IMR-90 (cell line): Measurements from ENCODE around the gene DENND1B. TPM values are rescaled to one million over a fixed set of nuclear protein-coding genes. Genes with fewer than 3 reads are reported as not detected.

Experiments used
- ATAC-seq: fragments of 200-7000 bp; cut with Tn5 transposase; 2 replicates; pipeline ENCODE4 v1.9.1; 2020; ENCODE audit warnings: low read depth, mild to moderate bottlenecking, moderate library complexity
- BruUV-seq: library from RNA; stranded (reverse); fragments of 400-500 nt; replicated peaks from 2 replicates; lab custom pipeline; 2021; lab: Mats Ljungman, UMichigan
- CTCF ChIA-PET: fragments of 300-600 bp; formaldehyde crosslinking; extraction: SDS; loops from one replicate; lab custom pipeline; 2021; ENCODE audit warnings: antibody characterized with exemption; lab: Yijun Ruan, JAX
- POLR2A ChIA-PET: fragments of 300-600 bp; sonication (Branson Sonifier 250); formaldehyde crosslinking; loops from one replicate; lab custom pipeline; 2022; ENCODE audit warnings: antibody characterized with exemption; ENCODE audit not compliant: unreplicated experiment; lab: Charles Lee
- DNase-seq: peaks from one replicate; pipeline ENCODE4 v3.0.0; 2013
- H2AFZ ChIP-seq: replicated peaks from 2 replicates; pipeline ENCODE3; 2013; ENCODE audit warnings: low read length, mild to moderate bottlenecking; ENCODE audit not compliant: poor library complexity
- H2AK5ac ChIP-seq: 2 replicates; pipeline ENCODE4 v1.6.1; 2013; ENCODE audit warnings: low read depth, low read length, inconsistent platforms
- H2AK9ac ChIP-seq: replicated peaks from 2 replicates; pipeline ENCODE3; 2013; ENCODE audit warnings: mild to moderate bottlenecking, low read depth, low read length, moderate library complexity; ENCODE audit not compliant: poor library complexity
- H2BK120ac ChIP-seq: 2 replicates; pipeline ENCODE4 v1.6.1; 2013; ENCODE audit warnings: low read depth, low read length, inconsistent platforms
- H2BK15ac ChIP-seq: 3 replicates; pipeline ENCODE4 v1.6.1; 2013; ENCODE audit warnings: low read depth, low read length, inconsistent platforms
- H2BK20ac ChIP-seq: 2 replicates; pipeline ENCODE4 v1.6.1; 2013; ENCODE audit warnings: low read depth, mild to moderate bottlenecking, inconsistent platforms, low read length, moderate library complexity
- H2BK5ac ChIP-seq: 2 replicates; pipeline ENCODE4 v1.6.1; 2013; ENCODE audit warnings: mild to moderate bottlenecking, low read depth, low read length, inconsistent platforms; ENCODE audit not compliant: poor library complexity, severe bottlenecking
- H3K14ac ChIP-seq: replicated peaks from 2 replicates; pipeline ENCODE4 v1.6.1; 2013; ENCODE audit warnings: low read depth, low read length, inconsistent platforms
- H3K18ac ChIP-seq: 2 replicates; pipeline ENCODE4 v1.6.1; 2013; ENCODE audit warnings: low read depth, low read length, control low read depth
- H3K23ac ChIP-seq: 2 replicates; pipeline ENCODE4 v1.6.1; 2013; ENCODE audit warnings: low read depth, low read length, inconsistent platforms
- H3K27ac ChIP-seq: 2 replicates; pipeline ENCODE4 v1.5.1; 2013; ENCODE audit warnings: mild to moderate bottlenecking, control low read depth, low read length; ENCODE audit not compliant: insufficient read depth
- H3K27me3 ChIP-seq: 2 replicates; pipeline ENCODE4 v1.6.1; 2013; ENCODE audit warnings: low read length; ENCODE audit not compliant: control insufficient read depth, insufficient read depth
- H3K36me3 ChIP-seq: 2 replicates; pipeline ENCODE4 v1.6.1; 2013; ENCODE audit warnings: low read length, mixed read lengths; ENCODE audit not compliant: control insufficient read depth, insufficient read depth
- H3K4ac ChIP-seq: 2 replicates; pipeline ENCODE4 v1.6.1; 2013; ENCODE audit warnings: low read depth, low read length, inconsistent platforms
- H3K4me1 ChIP-seq: 2 replicates; pipeline ENCODE4 v1.6.1; 2013; ENCODE audit warnings: low read length, mixed read lengths; ENCODE audit not compliant: control insufficient read depth, insufficient read depth
- H3K4me2 ChIP-seq: 2 replicates; pipeline ENCODE4 v1.6.1; 2013; ENCODE audit warnings: low read depth, mild to moderate bottlenecking, control low read depth, low read length, moderate library complexity
- H3K4me3 ChIP-seq: 2 replicates; pipeline ENCODE4 v1.5.1; 2013; ENCODE audit warnings: low read depth, mild to moderate bottlenecking, control low read depth, low read length, moderate library complexity; ENCODE audit not compliant: insufficient read depth
- H3K56ac ChIP-seq: 2 replicates; pipeline ENCODE4 v1.6.1; 2013; ENCODE audit warnings: low read length, inconsistent platforms; ENCODE audit not compliant: insufficient read depth; ENCODE audit errors: extremely low read depth
- H3K79me1 ChIP-seq, 2 experiments: 2 replicates each; pipeline ENCODE4 v1.6.1; 2013; ENCODE audit warnings: low read length in 2 of 2, inconsistent platforms in 1 of 2, low read depth in 1 of 2
- H3K9ac ChIP-seq: 2 replicates; pipeline ENCODE4 v1.6.1; 2013; ENCODE audit warnings: low read depth, low read length, control low read depth
- H3K9me1 ChIP-seq: 2 replicates; pipeline ENCODE4 v1.6.1; 2013; ENCODE audit warnings: low read length, inconsistent platforms; ENCODE audit not compliant: insufficient read depth
- H3K9me3 ChIP-seq: 2 replicates; pipeline ENCODE4 v1.6.1; 2013; ENCODE audit warnings: low read length; ENCODE audit not compliant: control insufficient read depth, insufficient read depth
- H4K20me1 ChIP-seq: 2 replicates; pipeline ENCODE4 v1.6.1; 2013; ENCODE audit warnings: low read length, inconsistent platforms; ENCODE audit not compliant: insufficient read depth
- H4K5ac ChIP-seq: 2 replicates; pipeline ENCODE4 v1.6.1; 2013; ENCODE audit warnings: mild to moderate bottlenecking, low read depth, low read length, control low read depth
- H4K8ac ChIP-seq, 2 experiments: 2 replicates each; pipeline ENCODE4 v1.6.1; 2013; ENCODE audit warnings: low read depth in 2 of 2, low read length in 2 of 2, control low read depth in 1 of 2, inconsistent platforms in 1 of 2
- H4K91ac ChIP-seq: 2 replicates; pipeline ENCODE4 v1.6.1; 2013; ENCODE audit warnings: low read depth, low read length, inconsistent platforms; ENCODE audit not compliant: insufficient read depth
- BHLHE40 ChIP-seq: fragments of 150-350 bp; IDR thresholded peaks from 2 replicates; pipeline ENCODE4 v1.6.1; 2016; ENCODE audit warnings: mild to moderate bottlenecking, low read depth, low read length
- CEBPB ChIP-seq: IDR thresholded peaks from 2 replicates; pipeline ENCODE4 v1.6.1; 2012; ENCODE audit warnings: low read depth, low read length, improper control_type of control experiment
- CHD1 ChIP-seq: IDR thresholded peaks from 2 replicates; pipeline ENCODE4 v1.6.1; 2012; ENCODE audit warnings: low read depth, low read length, improper control_type of control experiment
- CTCF ChIP-seq: conservative IDR thresholded peaks from 2 replicates; pipeline ENCODE4 v1.5.1; 2012; ENCODE audit warnings: mild to moderate bottlenecking, low read depth, low read length, improper control_type of control experiment
- ELK1 ChIP-seq: fragments of 150-350 bp; IDR thresholded peaks from 2 replicates; pipeline ENCODE4 v1.6.1; 2016; ENCODE audit warnings: low read depth, mild to moderate bottlenecking, low read length, moderate library complexity, borderline replicate concordance
- FOS ChIP-seq: fragments of 150-350 bp; IDR thresholded peaks from 2 replicates; pipeline ENCODE4 v1.6.1; 2016; ENCODE audit warnings: low read depth, low read length
- MAFK ChIP-seq: IDR thresholded peaks from 2 replicates; pipeline ENCODE4 v1.6.1; 2012; ENCODE audit warnings: low read depth, low read length, improper control_type of control experiment
- MAZ ChIP-seq: IDR thresholded peaks from 2 replicates; pipeline ENCODE4 v1.6.1; 2012; ENCODE audit warnings: low read depth, mild to moderate bottlenecking, low read length, improper control_type of control experiment, moderate library complexity, borderline replicate concordance
- MXI1 ChIP-seq: IDR thresholded peaks from 2 replicates; pipeline ENCODE4 v1.6.1; 2012; ENCODE audit warnings: low read depth, mild to moderate bottlenecking, low read length, moderate library complexity, borderline replicate concordance
- NFE2L2 ChIP-seq: fragments of 150-350 bp; IDR thresholded peaks from 2 replicates; pipeline ENCODE4 v1.6.1; 2016; ENCODE audit warnings: low read depth, mild to moderate bottlenecking, low read length
- POLR2A ChIP-seq: IDR thresholded peaks from 2 replicates; pipeline ENCODE4 v1.6.1; 2012; ENCODE audit warnings: mild to moderate bottlenecking, low read depth, low read length
- RAD21 ChIP-seq: IDR thresholded peaks from 2 replicates; pipeline ENCODE4 v1.6.1; 2012; ENCODE audit warnings: low read length, improper control_type of control experiment
- RCOR1 ChIP-seq: IDR thresholded peaks from 2 replicates; pipeline ENCODE4 v1.6.1; 2012; ENCODE audit warnings: mild to moderate bottlenecking, low read length, improper control_type of control experiment; ENCODE audit not compliant: insufficient replicate concordance
- RFX5 ChIP-seq: IDR thresholded peaks from 2 replicates; pipeline ENCODE4 v1.8.0; 2012; ENCODE audit warnings: low read depth, mild to moderate bottlenecking, low read length, moderate library complexity
- SMC3 ChIP-seq: fragments of 150-350 bp; IDR thresholded peaks from 2 replicates; pipeline ENCODE4 v1.6.1; 2016; ENCODE audit warnings: low read depth, mild to moderate bottlenecking, antibody characterized with exemption, low read length, moderate library complexity
- USF2 ChIP-seq: fragments of 150-350 bp; IDR thresholded peaks from 2 replicates; pipeline ENCODE4 v1.6.1; 2017; ENCODE audit warnings: mild to moderate bottlenecking, antibody characterized with exemption, low read length, low read depth
- WGBS, 2 experiments: methylation state at CpG; one replicate each; pipeline versions ENCODE4 v1.1.5 to v1.1.7; 2013; ENCODE audit warnings: missing lambda C conversion rate in 2 of 2; ENCODE audit not compliant: insufficient read length in 1 of 2; ENCODE audit errors: extremely low coverage in 2 of 2; 5-methylcytosine and 5-hydroxymethylcytosine counted together
- dilution Hi-C: fragments of 300-500 bp; cut with HindIII; formaldehyde crosslinking; loops from one replicate; pipeline ENCODE4 v1.14.3; 2018; ENCODE audit warnings: low sequenced_read_pairs; ENCODE audit not compliant: unreplicated experiment
- in situ Hi-C: fragments of 300-500 bp; cut with MboI; formaldehyde crosslinking; loops from 3 replicates; pipeline ENCODE4 v1.14.3; 2019; ENCODE audit warnings: low sequenced_read_pairs, inconsistent platforms, mixed read lengths
- intact Hi-C: fragments of 100-400 bp; cut with micrococcal nuclease; formaldehyde crosslinking; loops from 2 replicates; pipeline ENCODE4 v1.10.0; 2022
- polyA plus RNA-seq, 3 experiments: library from polyadenylated mRNA; depleted of rRNA; stranded (reverse); fragments of >200 nt; gene quantifications; 2 replicates each; pipeline ENCODE4 v1.2.3, GENCODE V29; 2012; ENCODE audit warnings: low replicate concordance in 1 of 3
- total RNA-seq: library from RNA; depleted of rRNA; stranded (reverse); fragments of >200 nt; gene quantifications from 2 replicates; pipeline ENCODE4 v1.2.3, GENCODE V29; 2012

The DENND1B gene
- total and polyA plus RNA-seq, 2 of the 4 experiments (the other 2 are of a cell fraction), result 4.0 to 24.2 TPM

- intact Hi-C loops, result no loop called here
- H2AFZ ChIP-seq, result no peak overlapping the region
- no peak overlapping the region for H2BK15ac ChIP-seq
- CTCF ChIA-PET, result interaction anchor here (1.2 kb wide), 1 partner anchor 11 kb away, joined by 3 read pairs; no protein-coding TSS in a partner anchor
- H3K79me1 ChIP-seq, result no peaks in the 10 kb centered on the region
- no peak overlapping the region; the same call in 1 of the 2 replicates for H3K56ac ChIP-seq
- no peak overlapping the region for H4K5ac ChIP-seq
- H4K8ac ChIP-seq, result no peak overlapping the region
- no peak overlapping the region for H2AK5ac ChIP-seq
- H3K27me3 ChIP-seq, result no peaks in the 10 kb centered on the region
- H3K4me3 ChIP-seq, result no peak overlapping the region
- no peaks in the 10 kb centered on the region for H3K9me3 ChIP-seq
- BruUV-seq, result no TSS peak
- ATAC-seq (no peak), DNase-seq (no peak)
- POLR2A ChIA-PET, result no interaction called here
- H2BK120ac ChIP-seq, result no peak overlapping the region
- H3K4ac ChIP-seq, result no peak overlapping the region
- H2AK9ac ChIP-seq, result no peak overlapping the region
- H4K20me1 ChIP-seq, result no peaks in the 10 kb centered on the region
- H3K27ac ChIP-seq, result no peak overlapping the region
- no peak overlapping the region for H3K14ac ChIP-seq
- H2BK20ac ChIP-seq, result no peak overlapping the region
- TF ChIP-seq CHD1 (no peak), FOS (no peak), BHLHE40 (no peak), MXI1 (no peak), NFE2L2 (no peak), ELK1 (no peak), USF2 (no peak), RAD21 (no peak), POLR2A (no peak), SMC3 (no peak), CTCF (no peak), MAFK (no peak), RCOR1 (no peak), MAZ (no peak), CEBPB (no peak), RFX5 (no peak)
- no peak overlapping the region for H4K91ac ChIP-seq
- no peaks in the 10 kb centered on the region for H3K9me1 ChIP-seq
- H3K4me2 ChIP-seq, result no peak overlapping the region
- 0 out of 2 replicates have a peak, but pooled peaks cover 1% of the 10 kb centered on the region for H3K36me3 ChIP-seq
- H3K18ac ChIP-seq, result no peak overlapping the region
- no peak overlapping the region for H3K9ac ChIP-seq
- in situ Hi-C loops, result loop anchor here (25.0 kb wide), 1 partner anchor 1140 kb away; no protein-coding TSS in a partner anchor
- no CpG with 5 or more reads among the region's 1 CpG for WGBS, 2 experiments
- no peak overlapping the region for H2BK5ac ChIP-seq
- no peak overlapping the region for H3K23ac ChIP-seq
- dilution Hi-C loops, result no loop called here
- H3K4me1 ChIP-seq, result no peaks in the 10 kb centered on the region
Measured at GRCh38 chr1:197546989-197547388, 228.3 kb downstream of the DENND1B start.
